Natural killer cell (primary cell): ENCODE results near the gene TMEM132D. TPM values are rescaled to one million over a fixed set of nuclear protein-coding genes. Genes with fewer than 3 reads are reported as not detected.

Experiments
- ATAC-seq, 3 donors: fragments of 150-1000 bp in 2 of 3; fragments of 200-7000 bp in 1 of 3; cut with Tn5 transposase; 1 replicate in 1 of 3; 2 replicates in 2 of 3; pipeline ENCODE4 v1.10.0; 2021; ENCODE audit warnings: mild to moderate bottlenecking in 2 of 3, moderate library complexity in 2 of 3
- DNase-seq, 2 donors: peaks; one replicate each; pipeline versions ENCODE4 v3.0.0 to v3.0.0-alpha.2; 2013 to 2021; ENCODE audit warnings: mixed read lengths in 1 of 2
- H3K27ac ChIP-seq: one replicate; pipeline ENCODE4 v1.5.1; 2013; ENCODE audit warnings: mild to moderate bottlenecking, low read length
- H3K27me3 ChIP-seq: one replicate; pipeline ENCODE4 v1.6.1; 2013; ENCODE audit warnings: low read length; ENCODE audit not compliant: control insufficient read depth, insufficient read depth
- H3K36me3 ChIP-seq: one replicate; pipeline ENCODE4 v1.6.1; 2013; ENCODE audit warnings: low read length; ENCODE audit not compliant: control insufficient read depth, insufficient read depth
- H3K4me1 ChIP-seq: one replicate; pipeline ENCODE4 v1.6.1; 2013; ENCODE audit warnings: low read length; ENCODE audit not compliant: control insufficient read depth, insufficient read depth
- H3K4me3 ChIP-seq: one replicate; pipeline ENCODE4 v1.5.1; 2013; ENCODE audit warnings: low read length
- H3K9me3 ChIP-seq: one replicate; pipeline ENCODE4 v1.6.1; 2013; ENCODE audit warnings: low read length; ENCODE audit not compliant: control insufficient read depth, insufficient read depth
- H3K27ac Mint-ChIP-seq, 2 donors: one replicate each; pipeline ENCODE4 v1.8.0; 2022; ENCODE audit warnings: mild to moderate bottlenecking in 2 of 2, mixed read lengths in 2 of 2, moderate library complexity in 1 of 2
- H3K27me3 Mint-ChIP-seq, 2 donors: one replicate each; pipeline ENCODE4 v1.8.0; 2022; ENCODE audit warnings: low read depth in 2 of 2, mixed read lengths in 2 of 2
- H3K36me3 Mint-ChIP-seq: one replicate; pipeline ENCODE4 v1.8.0; 2022; ENCODE audit warnings: mixed read lengths
- H3K4me1 Mint-ChIP-seq, 2 donors: one replicate each; pipeline ENCODE4 v1.8.0; 2022; ENCODE audit warnings: mixed read lengths in 2 of 2
- H3K4me3 Mint-ChIP-seq: one replicate; pipeline ENCODE4 v1.8.0; 2022; ENCODE audit warnings: mild to moderate bottlenecking, moderate library complexity, mixed read lengths
- H3K9me3 Mint-ChIP-seq, 2 donors: one replicate each; pipeline ENCODE4 v1.8.0; 2022; ENCODE audit warnings: mixed read lengths in 2 of 2
- CTCF ChIP-seq: fragments of 200-600 bp; IDR thresholded peaks from one replicate; pipeline ENCODE4 v1.8.0; 2022; ENCODE audit warnings: antibody characterized with exemption
- WGBS: methylation state at CpG from one replicate; pipeline ENCODE4 v1.1.7; 2013; ENCODE audit warnings: missing lambda C conversion rate; ENCODE audit not compliant: insufficient coverage; 5-methylcytosine and 5-hydroxymethylcytosine counted together
- intact Hi-C: fragments of 100-400 bp; cut with micrococcal nuclease; formaldehyde crosslinking; loops from one replicate; pipeline ENCODE4 v1.14.2; 2022
- total RNA-seq, 4 donors: library from RNA; stranded (reverse); fragments of 120-200 nt in 1 of 4; gene quantifications; one replicate each; pipeline versions ENCODE4 v1.2.3 to v1.2.4, GENCODE V29; 2013 to 2022

TMEM132D gene
- not detected for total RNA-seq
- total RNA-seq (2013): not detected

- no peak within 1 kb of the TSS for H3K4me3 ChIP-seq
- no peak for ATAC-seq
- H3K9me3 Mint-ChIP-seq: no peaks in the 10 kb centered on the region
Observed at GRCh38 chr12:129903956-129904829, at the start of gene TMEM132D. Gene TMEM132D, minus strand, starts transcription at chr12:129904025.

GRCh38 chr12:129949651-129950050 is 45.8 kb upstream of the TMEM132D start:
- DNase-seq: no peak
- Mint-ChIP-seq H3K27me3 (no peaks in the 10 kb centered on the region), H3K27ac (no peak overlapping the region), H3K4me1 (no peaks in the 10 kb centered on the region), H3K36me3 (no peaks in the 10 kb centered on the region), H3K4me3 (no peak overlapping the region), H3K9me3 (no peaks in the 10 kb centered on the region)
- Histone ChIP-seq H3K27ac (no peak overlapping the region), H3K27me3 (no peaks in the 10 kb centered on the region), H3K36me3 (no peaks in the 10 kb centered on the region), H3K4me3 (no peak overlapping the region), H3K4me1 (no peaks in the 10 kb centered on the region), H3K9me3 (no peaks in the 10 kb centered on the region)
- intact Hi-C loops: no loop called here
- WGBS: 88% methylated on average over 16 of the region's 16 CpGs
- ATAC-seq: no peak
- TF ChIP-seq CTCF: no peak

More at GRCh38 chr12:129903956-129904829, at the start of gene TMEM132D:
- Mint-ChIP-seq H3K27ac (no peak within 1 kb of the TSS), H3K36me3 (no peaks in the 10 kb centered on the region), H3K4me3 (no peak within 1 kb of the TSS), H3K4me1 (no peaks in the 10 kb centered on the region), H3K27me3 (peaks cover 34 to 55% of the 10 kb centered on the region in 2 donors)
- Histone ChIP-seq H3K4me1 (no peaks in the 10 kb centered on the region), H3K9me3 (no peaks in the 10 kb centered on the region), H3K27me3 (peaks cover 2% of the 10 kb centered on the region), H3K27ac (no peak within 1 kb of the TSS), H3K36me3 (no peaks in the 10 kb centered on the region)
- DNase-seq: no peak
- intact Hi-C loops: no loop called here
- TF ChIP-seq CTCF: no peak
- 10% methylated on average over 77 of the region's 77 CpGs for WGBS

GRCh38 chr12:129941618-129942017 is 37.8 kb upstream of the TMEM132D start:
- intact Hi-C loops: no loop called here
- H3K4me3 ChIP-seq: no peak overlapping the region
- no peaks in the 10 kb centered on the region for H3K36me3 ChIP-seq
- no peaks in the 10 kb centered on the region for H3K9me3 ChIP-seq
- no peaks in the 10 kb centered on the region for H3K4me1 ChIP-seq
- ATAC-seq (no peak), DNase-seq (no peak)
- Mint-ChIP-seq H3K27ac (no peak overlapping the region), H3K4me3 (no peak overlapping the region), H3K4me1 (no peaks in the 10 kb centered on the region), H3K27me3 (no peaks in the 10 kb centered on the region), H3K9me3 (no peaks in the 10 kb centered on the region), H3K36me3 (no peaks in the 10 kb centered on the region)
- no peak overlapping the region for H3K27ac ChIP-seq
- TF ChIP-seq CTCF: no peak
- H3K27me3 ChIP-seq: no peaks in the 10 kb centered on the region
- WGBS: 44% methylated on average over 9 of the region's 9 CpGs
